OCI-LY1 (cell line): ENCODE measurements around the gene KMT2A.
"Not testable (repeated sequence)": the region's sequence is repeated elsewhere in the genome, so short reads cannot be mapped to it uniquely, and the experiment has no call there.

Source experiments
- H2AFZ ChIP-seq: fragments of 200-600 bp; sonication (generic), shearing (Covaris generic); 2 replicates; pipeline ENCODE4 v1.6.0; 2014; ENCODE audit warnings: antibody characterized with exemption, mild to moderate bottlenecking, low read length
- H3F3A ChIP-seq: fragments of 200-600 bp; sonication (generic), shearing (Covaris generic); 2 replicates; pipeline ENCODE4 v1.6.0; 2014; ENCODE audit warnings: mild to moderate bottlenecking, antibody characterized with exemption, low read length, moderate library complexity; ENCODE audit not compliant: insufficient read depth
- H3K27ac ChIP-seq: fragments of 200-600 bp; sonication (generic); 2 replicates; pipeline ENCODE4 v1.5.1; 2014; ENCODE audit warnings: low read length, mixed run types, mild to moderate bottlenecking, low read depth; ENCODE audit not compliant: poor library complexity, severe bottlenecking
- H3K27me3 ChIP-seq: fragments of 200-600 bp; sonication (generic); 2 replicates; pipeline ENCODE4 v1.6.0; 2014; ENCODE audit warnings: antibody characterized with exemption, mild to moderate bottlenecking, low read length, moderate library complexity; ENCODE audit not compliant: insufficient read depth
- H3K36me3 ChIP-seq: fragments of 200-600 bp; sonication (generic); 2 replicates; pipeline ENCODE4 v1.6.1; 2014; ENCODE audit warnings: mild to moderate bottlenecking, antibody characterized with exemption, low read length, moderate library complexity, mixed read lengths; ENCODE audit not compliant: insufficient read depth
- H3K4me1 ChIP-seq: fragments of 200-600 bp; sonication (generic); 2 replicates; pipeline ENCODE4 v1.5.1; 2014; ENCODE audit warnings: mild to moderate bottlenecking, low read length, moderate library complexity; ENCODE audit not compliant: insufficient read depth, severe bottlenecking
- H3K4me2 ChIP-seq: fragments of 200-600 bp; sonication (generic), shearing (Covaris generic); 2 replicates; pipeline ENCODE4 v1.6.1; 2014; ENCODE audit warnings: low read length
- H3K4me3 ChIP-seq: fragments of 200-600 bp; sonication (generic); 2 replicates; pipeline ENCODE4 v1.5.1; 2014; ENCODE audit warnings: low read length, low read depth, mild to moderate bottlenecking, mixed read lengths; ENCODE audit not compliant: poor library complexity, severe bottlenecking
- H3K79me2 ChIP-seq: fragments of 200-600 bp; shearing (Covaris generic); 2 replicates; pipeline ENCODE4 v1.6.1; 2016; ENCODE audit warnings: mixed run types, low read length, mixed read lengths; ENCODE audit not compliant: insufficient read depth
- H3K9ac ChIP-seq: fragments of 200-600 bp; sonication (generic), shearing (Covaris generic); 2 replicates; pipeline ENCODE4 v1.6.1; 2014; ENCODE audit warnings: mild to moderate bottlenecking, low read length, mixed read lengths
- H3K9me2 ChIP-seq: fragments of 200-600 bp; sonication (generic), shearing (Covaris generic); 2 replicates; pipeline ENCODE4 v1.6.1; 2014; ENCODE audit warnings: low read depth, mild to moderate bottlenecking, low read length, mixed read lengths
- H3K9me3 ChIP-seq: fragments of 200-600 bp; shearing (Covaris generic); 2 replicates; pipeline ENCODE4 v1.6.1; 2014; ENCODE audit warnings: low read length, mixed read lengths
- H4K20me1 ChIP-seq: fragments of 200-600 bp; sonication (generic), shearing (Covaris generic); 2 replicates; pipeline ENCODE4 v1.6.0; 2016; ENCODE audit warnings: mild to moderate bottlenecking, low read length; ENCODE audit not compliant: insufficient read depth
- CTCF ChIP-seq: fragments of 200-600 bp; sonication (generic), shearing (Covaris generic); IDR thresholded peaks from 2 replicates; pipeline ENCODE4 v1.5.1; 2017; ENCODE audit warnings: mild to moderate bottlenecking, antibody characterized with exemption, low read length, moderate library complexity, mixed read lengths
- EZH2 ChIP-seq: fragments of 200-600 bp; sonication (generic), shearing (Covaris generic); IDR thresholded peaks from 2 replicates; pipeline ENCODE4 v1.8.0; 2017; ENCODE audit warnings: borderline replicate concordance, mixed run types, mild to moderate bottlenecking, antibody characterized with exemption, low read length, moderate library complexity, mixed read lengths

KMT2A gene

GRCh38 chr11:118415062-118415738, 21.1 kb upstream of the KMT2A start:
- H3K36me3 ChIP-seq = peaks cover 4% of the 10 kb centered on the region; the same call in 1 of the 2 replicates
- no peak overlapping the region for H2AFZ ChIP-seq
- H3K4me1 ChIP-seq = peaks cover 4% of the 10 kb centered on the region
- TF ChIP-seq CTCF (no peak), EZH2 (no peak)
- H3K27ac ChIP-seq = no peak overlapping the region
- no peak overlapping the region for H3K4me3 ChIP-seq
- H3K9me2 ChIP-seq = no peaks in the 10 kb centered on the region
- H4K20me1 ChIP-seq = no peaks in the 10 kb centered on the region
- no peaks in the 10 kb centered on the region for H3K79me2 ChIP-seq
- H3K9ac ChIP-seq = no peak overlapping the region
- H3F3A ChIP-seq = no peaks in the 10 kb centered on the region
- no peaks in the 10 kb centered on the region for H3K9me3 ChIP-seq
- no peaks in the 10 kb centered on the region for H3K27me3 ChIP-seq
- H3K4me2 ChIP-seq = no peak overlapping the region

GRCh38 chr11:118415739-118416068, 20.6 kb upstream of the KMT2A start:
- Histone ChIP-seq H3K9ac (no peak overlapping the region), H3F3A (no peaks in the 10 kb centered on the region), H2AFZ (no peak overlapping the region), H4K20me1 (no peaks in the 10 kb centered on the region), H3K9me2 (no peaks in the 10 kb centered on the region), H3K9me3 (no peaks in the 10 kb centered on the region), H3K4me2 (no peak overlapping the region), H3K36me3 (no peaks in the 10 kb centered on the region), H3K4me3 (no peak overlapping the region), H3K79me2 (no peaks in the 10 kb centered on the region), H3K27me3 (no peaks in the 10 kb centered on the region), H3K4me1 (no peaks in the 10 kb centered on the region), H3K27ac (no peak overlapping the region)
- no peak for TF ChIP-seq CTCF
- no peak for TF ChIP-seq EZH2

- not testable (repeated sequence) for H3K27ac ChIP-seq, H3F3A ChIP-seq, H3K4me1 ChIP-seq
These were observed 19.4 kb upstream of the KMT2A start for GRCh38 chr11:118416900-118417299.

GRCh38 chr11:118417801-118418200, 18.5 kb upstream of the KMT2A start:
- Histone ChIP-seq H2AFZ (no peak overlapping the region), H3K4me3 (no peak overlapping the region), H4K20me1 (no peaks in the 10 kb centered on the region), H3K4me2 (no peak overlapping the region), H3F3A (no peaks in the 10 kb centered on the region), H3K9ac (no peak overlapping the region), H3K9me3 (no peaks in the 10 kb centered on the region), H3K9me2 (no peaks in the 10 kb centered on the region), H3K4me1 (no peaks in the 10 kb centered on the region), H3K27ac (no peak overlapping the region), H3K36me3 (no peaks in the 10 kb centered on the region), H3K79me2 (no peaks in the 10 kb centered on the region), H3K27me3 (no peaks in the 10 kb centered on the region)
- TF ChIP-seq CTCF (no peak), EZH2 (no peak)

More at GRCh38 chr11:118416900-118417299, 19.4 kb upstream of the KMT2A start:
- not testable (repeated sequence) for H2AFZ ChIP-seq, H3K4me2 ChIP-seq, H3K27me3 ChIP-seq, H3K4me3 ChIP-seq, H3K36me3 ChIP-seq, H3K9me2 ChIP-seq, H3K9me3 ChIP-seq, H4K20me1 ChIP-seq, H3K9ac ChIP-seq, H3K79me2 ChIP-seq
